Measurements from ENCODE around the gene CCDC57. TPM values are rescaled to one million over a fixed set of nuclear protein-coding genes. Genes with fewer than 3 reads are reported as not detected.
"Not testable (repeated sequence)": the region's sequence is repeated elsewhere in the genome, so short reads cannot be mapped to it uniquely, and the experiment has no call there.

CCDC57 gene
- 15.0 and 29.8 TPM in 2 replicates for total RNA-seq (ENCODE audit: low replicate concordance)

- H2AFZ ChIP-seq (replicated peaks) = peak within 1 kb of the TSS; percentile 98
- peaks cover 13% of the 10 kb centered on the region for H3F3A ChIP-seq (ENCODE audit: low read depth)
- no peaks in the 10 kb centered on the region for H3K9me3 ChIP-seq (ENCODE audit: low read depth)
- peaks cover 11% of the 10 kb centered on the region for H3K79me2 ChIP-seq (ENCODE audit: low read depth)
- Mint-ChIP-seq H3K4me3 (peak within 1 kb of the TSS; percentile 87), H3K27ac (peak within 1 kb of the TSS; percentile 24), H3K4me1 (peaks cover 18% of the 10 kb centered on the region), H3K27me3 (ENCODE audit: insufficient read depth, low read depth) (peaks cover 2% of the 10 kb centered on the region), H3K36me3 (peaks cover 4% of the 10 kb centered on the region), H3K9me3 (no peaks in the 10 kb centered on the region)
- no peaks in the 10 kb centered on the region for H4K20me1 ChIP-seq (ENCODE audit: low read depth)
- TF ChIP-seq CTCF (IDR thresholded peaks at IDR 0.05) (no peak), EZH2 (IDR thresholded peaks at IDR 0.05) (no peak), EZH2phosphoT487 (IDR thresholded peaks at IDR 0.05) (no peak)
- peaks cover 21% of the 10 kb centered on the region for H3K27me3 ChIP-seq
- no peaks in the 10 kb centered on the region for H3K36me3 ChIP-seq
- H3K4me2 ChIP-seq = peak within 1 kb of the TSS; percentile 96
- H3K4me1 ChIP-seq = no peaks in the 10 kb centered on the region
- H3K27ac ChIP-seq = no peak within 1 kb of the TSS
- peak within 1 kb of the TSS; percentile 99 for H3K4me3 ChIP-seq
- peak within 1 kb of the TSS; percentile 70 for H3K9ac ChIP-seq
- DNase-seq (ENCODE audit: low spot score) = peak; percentile 92
Measured at GRCh38 chr17:82212331-82213250, at the start of gene CCDC57. Gene CCDC57, minus strand, starts transcription at chr17:82212842. Its CDS starts 10,898 bp downstream, at chr17:82201944.

GRCh38 chr17:82262344-82262743 lies 49.7 kb upstream of the CCDC57 start:
- Histone ChIP-seq H3K27me3 (no peaks in the 10 kb centered on the region), H3K9ac (no peak overlapping the region), H3K4me2 (no peak overlapping the region), H4K20me1 (ENCODE audit: low read depth) (peaks cover 88% of the 10 kb centered on the region), H3K79me2 (ENCODE audit: low read depth) (peaks cover 100% of the 10 kb centered on the region), H3F3A (ENCODE audit: low read depth) (peaks cover 20% of the 10 kb centered on the region), H3K9me3 (ENCODE audit: low read depth) (no peaks in the 10 kb centered on the region), H3K36me3 (peaks cover 14% of the 10 kb centered on the region), H3K4me3 (no peak overlapping the region), H3K4me1 (no peaks in the 10 kb centered on the region), H3K27ac (no peak overlapping the region), H2AFZ (replicated peaks) (no peak overlapping the region)
- no peak overlapping the region for H3K4me3 Mint-ChIP-seq
- H3K27ac Mint-ChIP-seq = no peak overlapping the region
- TF ChIP-seq EZH2 (IDR thresholded peaks at IDR 0.05) (no peak), CTCF (IDR thresholded peaks at IDR 0.05) (no peak), EZH2phosphoT487 (IDR thresholded peaks at IDR 0.05) (no peak)
- no peaks in the 10 kb centered on the region for H3K9me3 Mint-ChIP-seq
- no peaks in the 10 kb centered on the region for H3K27me3 Mint-ChIP-seq (ENCODE audit: insufficient read depth, low read depth)
- peaks cover 4% of the 10 kb centered on the region for H3K4me1 Mint-ChIP-seq
- H3K36me3 Mint-ChIP-seq = peaks cover 70% of the 10 kb centered on the region
- DNase-seq (ENCODE audit: low spot score) = no peak

GRCh38 chr17:82259972-82260961 lies 47.6 kb upstream of the CCDC57 start:
- not testable (repeated sequence) for H3K4me3 ChIP-seq; H3K4me1 Mint-ChIP-seq; H3K27me3 Mint-ChIP-seq (ENCODE audit: insufficient read depth, low read depth); H3K9ac ChIP-seq; H3K9me3 Mint-ChIP-seq; H3K4me2 ChIP-seq; DNase-seq (ENCODE audit: low spot score); H3K27ac Mint-ChIP-seq; H3K27me3 ChIP-seq; H3K9me3 ChIP-seq (ENCODE audit: low read depth); H2AFZ ChIP-seq (replicated peaks); H3K4me1 ChIP-seq; H3K27ac ChIP-seq
- Histone ChIP-seq H3K79me2 (ENCODE audit: low read depth) (peaks cover 100% of the 10 kb centered on the region), H3K36me3 (peaks cover 22% of the 10 kb centered on the region), H3F3A (ENCODE audit: low read depth) (peaks cover 23% of the 10 kb centered on the region), H4K20me1 (ENCODE audit: low read depth) (peaks cover 87% of the 10 kb centered on the region)
- Mint-ChIP-seq H3K4me3 (peak overlapping the region; percentile 30), H3K36me3 (peaks cover 74% of the 10 kb centered on the region)
